Glutamatergic neuron (in vitro differentiated cells): ENCODE results near the gene ABCF2. TPM values are rescaled to one million over a fixed set of nuclear protein-coding genes. Genes with fewer than 3 reads are reported as not detected.

Experiments
- DNase-seq: peaks from one replicate; pipeline ENCODE4 v3.0.0; 2022
- H3K27ac Mint-ChIP-seq: one replicate; pipeline ENCODE4 v1.8.0; 2020; ENCODE audit warnings: mild to moderate bottlenecking, mixed read lengths, inconsistent platforms; ENCODE audit not compliant: unreplicated experiment
- H3K27me3 Mint-ChIP-seq: one replicate; pipeline ENCODE4 v1.8.0; 2020; ENCODE audit warnings: mild to moderate bottlenecking, moderate library complexity, mixed read lengths, inconsistent platforms; ENCODE audit not compliant: unreplicated experiment
- H3K36me3 Mint-ChIP-seq: one replicate; pipeline ENCODE4 v1.8.0; 2020; ENCODE audit warnings: mild to moderate bottlenecking, mixed read lengths, inconsistent platforms; ENCODE audit not compliant: unreplicated experiment
- H3K4me1 Mint-ChIP-seq: one replicate; pipeline ENCODE4 v1.8.0; 2020; ENCODE audit warnings: mild to moderate bottlenecking, low read depth, mixed read lengths, inconsistent platforms; ENCODE audit not compliant: unreplicated experiment
- H3K4me3 Mint-ChIP-seq: one replicate; pipeline ENCODE4 v1.8.0; 2020; ENCODE audit warnings: mild to moderate bottlenecking, mixed read lengths, inconsistent platforms; ENCODE audit not compliant: unreplicated experiment
- H3K9me3 Mint-ChIP-seq: one replicate; pipeline ENCODE4 v1.8.0; 2020; ENCODE audit warnings: mild to moderate bottlenecking, moderate library complexity, mixed read lengths, inconsistent platforms; ENCODE audit not compliant: unreplicated experiment
- total RNA-seq: library from RNA; stranded (reverse); fragmentation: NEBNext Ultra II Directional; extraction: Animal tissue kit (Norgen Biotek cat#: 25700); gene quantifications from one replicate; pipeline ENCODE4 v1.2.1, GENCODE V29; 2021; ENCODE audit not compliant: unreplicated experiment
- TF ChIP-seq, protein P1 (sequence below): fragments of 200-600 bp; sonication (generic); IDR thresholded peaks from one replicate; pipeline ENCODE4 v1.5.0; 2021; ENCODE audit not compliant: partially characterized antibody, unreplicated experiment

ABCF2 gene
- total RNA-seq, 1 donor from 2014 or later = 39.1 TPM

DNA sequence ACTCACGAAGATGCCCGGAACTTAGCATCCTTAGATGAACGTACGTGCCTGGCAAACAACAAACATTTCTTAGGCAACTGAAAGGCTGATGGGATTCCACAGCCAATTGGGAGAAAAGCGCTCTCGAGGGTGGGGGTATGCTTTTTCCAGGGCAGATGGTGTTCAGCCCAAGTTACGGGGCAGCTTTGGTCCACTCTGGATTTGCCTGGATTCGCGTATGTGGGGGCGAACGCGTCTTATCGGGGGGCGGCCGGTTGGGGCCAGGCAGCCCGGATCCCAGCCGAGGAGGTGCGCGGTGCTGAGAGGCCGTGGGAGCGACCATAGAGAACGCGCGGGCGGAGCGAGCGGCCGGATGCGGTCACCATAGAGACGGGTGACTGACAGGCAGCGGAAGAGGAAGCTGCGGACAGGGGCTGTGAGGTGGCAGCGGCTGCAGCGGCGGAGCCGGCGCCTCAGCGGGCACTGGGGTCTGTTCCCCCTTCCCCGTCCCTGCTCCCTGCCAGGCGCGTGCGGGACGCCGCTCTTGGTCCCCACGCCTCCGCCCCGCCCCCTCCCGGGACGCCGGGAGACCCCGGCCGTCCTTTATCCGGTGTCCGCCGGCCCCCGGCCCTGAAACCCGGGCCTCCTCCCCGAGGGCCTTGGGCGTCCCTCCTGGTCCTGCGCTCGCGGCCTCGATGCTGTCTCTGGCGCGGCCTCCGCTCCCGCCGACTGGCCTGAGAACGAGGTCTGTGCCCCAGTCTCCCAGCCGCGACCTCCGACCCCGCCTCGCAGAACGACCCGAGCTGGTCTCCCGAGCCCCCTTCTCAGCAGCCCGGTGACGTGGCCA lies 5.3 kb upstream of the ABCF2 start, which contains the start of gene CHPF2:
CHPF2 (plus strand) TSS at position 393 of the 826 bp plus-strand sequence. CDS start 1,529 bp downstream, outside the sequence.
- Mint-ChIP-seq H3K4me3 (peak within 1 kb of the TSS; percentile 98), H3K27ac (peak within 1 kb of the TSS; percentile 97), H3K4me1 (peaks cover 16% of the 10 kb centered on the region), H3K27me3 (peaks cover 5% of the 10 kb centered on the region), H3K36me3 (no peaks in the 10 kb centered on the region), H3K9me3 (peaks cover 14% of the 10 kb centered on the region)
- peak; percentile 92 for DNase-seq
- TF ChIP-seq, protein P1, sequence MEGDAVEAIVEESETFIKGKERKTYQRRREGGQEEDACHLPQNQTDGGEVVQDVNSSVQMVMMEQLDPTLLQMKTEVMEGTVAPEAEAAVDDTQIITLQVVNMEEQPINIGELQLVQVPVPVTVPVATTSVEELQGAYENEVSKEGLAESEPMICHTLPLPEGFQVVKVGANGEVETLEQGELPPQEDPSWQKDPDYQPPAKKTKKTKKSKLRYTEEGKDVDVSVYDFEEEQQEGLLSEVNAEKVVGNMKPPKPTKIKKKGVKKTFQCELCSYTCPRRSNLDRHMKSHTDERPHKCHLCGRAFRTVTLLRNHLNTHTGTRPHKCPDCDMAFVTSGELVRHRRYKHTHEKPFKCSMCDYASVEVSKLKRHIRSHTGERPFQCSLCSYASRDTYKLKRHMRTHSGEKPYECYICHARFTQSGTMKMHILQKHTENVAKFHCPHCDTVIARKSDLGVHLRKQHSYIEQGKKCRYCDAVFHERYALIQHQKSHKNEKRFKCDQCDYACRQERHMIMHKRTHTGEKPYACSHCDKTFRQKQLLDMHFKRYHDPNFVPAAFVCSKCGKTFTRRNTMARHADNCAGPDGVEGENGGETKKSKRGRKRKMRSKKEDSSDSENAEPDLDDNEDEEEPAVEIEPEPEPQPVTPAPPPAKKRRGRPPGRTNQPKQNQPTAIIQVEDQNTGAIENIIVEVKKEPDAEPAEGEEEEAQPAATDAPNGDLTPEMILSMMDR = no peak

DNA sequence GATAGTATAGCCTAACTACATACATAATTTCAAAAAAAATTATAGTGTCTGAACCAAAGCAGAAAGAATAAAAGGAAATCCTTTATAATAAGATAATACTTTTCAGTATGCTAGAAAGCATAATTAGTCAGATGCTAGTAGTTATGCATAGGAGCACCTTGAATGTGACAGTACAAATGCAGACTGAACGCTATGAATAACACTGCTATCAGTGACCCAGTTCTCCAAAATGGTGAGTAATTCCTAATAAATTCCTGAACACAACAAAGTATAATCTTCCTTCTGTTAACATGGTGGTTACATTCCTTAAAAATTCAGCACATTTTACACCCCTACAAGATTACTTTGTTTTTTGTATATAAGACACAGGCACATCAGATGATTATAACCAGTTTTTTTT lies 4.1 kb upstream of the ABCF2 start:
- no peaks in the 10 kb centered on the region for H3K36me3 Mint-ChIP-seq
- peaks cover 18% of the 10 kb centered on the region for H3K4me1 Mint-ChIP-seq
- H3K27me3 Mint-ChIP-seq = peaks cover 6% of the 10 kb centered on the region
- H3K27ac Mint-ChIP-seq = no peak overlapping the region
- H3K9me3 Mint-ChIP-seq = peaks cover 12% of the 10 kb centered on the region
- no peak for DNase-seq
- peak overlapping the region; percentile 96 for H3K4me3 Mint-ChIP-seq
- TF ChIP-seq, protein P1 = no peak

DNA sequence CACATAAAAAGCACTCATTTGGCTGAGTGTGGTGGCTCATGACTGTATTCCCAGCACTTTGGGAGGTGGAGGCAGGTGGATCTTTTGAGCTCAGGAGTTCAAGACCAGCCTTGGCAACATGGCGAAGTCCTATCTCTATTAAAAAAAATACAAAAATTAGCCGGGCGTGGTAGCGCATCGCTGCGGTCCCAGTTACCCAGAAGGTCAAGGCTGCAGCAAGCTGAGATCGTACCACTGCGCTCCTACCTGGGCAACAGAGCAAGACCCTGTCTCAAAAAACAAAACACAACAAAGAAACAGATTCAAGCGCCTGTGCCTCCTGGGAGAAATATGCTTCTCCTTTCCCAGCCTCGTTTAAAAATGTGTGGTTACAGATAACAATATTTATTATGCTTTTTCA lies 2.2 kb upstream of the ABCF2 start:
- no peak overlapping the region for H3K4me3 Mint-ChIP-seq
- DNase-seq = no peak
- peaks cover 25% of the 10 kb centered on the region for H3K4me1 Mint-ChIP-seq
- TF ChIP-seq, protein P1 = no peak
- H3K27ac Mint-ChIP-seq = no peak overlapping the region
- peaks cover 9% of the 10 kb centered on the region for H3K27me3 Mint-ChIP-seq
- H3K9me3 Mint-ChIP-seq = peaks cover 16% of the 10 kb centered on the region
- H3K36me3 Mint-ChIP-seq = no peaks in the 10 kb centered on the region

DNA sequence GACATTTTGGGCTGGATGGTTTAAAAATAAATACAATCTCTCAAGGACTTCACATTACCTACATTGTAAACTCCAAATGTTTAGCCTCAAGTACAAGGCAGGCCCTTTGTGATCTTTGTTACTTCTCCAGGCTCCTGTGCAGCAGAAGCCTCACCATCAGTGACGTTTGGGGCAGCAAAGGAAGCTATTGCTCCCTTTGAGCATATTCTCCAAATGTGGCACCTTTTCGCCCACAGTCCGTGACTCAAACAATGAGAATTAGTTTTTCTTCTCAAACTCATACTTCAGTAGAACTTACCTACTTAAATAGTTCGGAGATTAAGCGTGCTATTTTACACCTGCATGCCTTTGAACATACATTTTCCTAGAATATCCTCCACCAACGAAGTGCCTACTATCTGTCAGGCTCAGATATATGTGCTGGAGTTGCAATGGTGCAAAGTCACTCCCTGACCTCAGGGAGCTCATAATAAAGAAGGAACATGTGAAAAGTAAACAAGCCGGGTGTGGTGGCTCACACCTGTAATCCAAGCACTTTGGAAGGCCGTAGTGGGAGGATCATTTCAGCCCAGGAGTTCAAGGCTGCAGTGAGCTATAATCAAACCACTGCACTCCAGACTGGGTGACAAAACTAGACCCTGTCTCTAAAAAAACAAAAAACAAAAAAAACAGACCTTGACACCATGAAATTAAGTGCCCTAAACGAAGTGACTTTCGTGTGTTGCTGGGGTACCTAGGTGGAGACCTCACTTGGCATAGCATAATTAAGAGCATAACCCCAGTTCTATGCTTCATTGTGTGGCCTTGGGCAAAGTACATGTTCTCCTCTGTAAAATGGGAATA lies 1.2 kb upstream of the ABCF2 start:
- peak overlapping the region; percentile 99 for H3K27ac Mint-ChIP-seq
- H3K36me3 Mint-ChIP-seq = no peaks in the 10 kb centered on the region
- H3K4me3 Mint-ChIP-seq = peak overlapping the region; percentile 99
- H3K9me3 Mint-ChIP-seq = peaks cover 14% of the 10 kb centered on the region
- DNase-seq = no peak
- H3K27me3 Mint-ChIP-seq = peaks cover 11% of the 10 kb centered on the region
- H3K4me1 Mint-ChIP-seq = peaks cover 22% of the 10 kb centered on the region
- TF ChIP-seq, protein P1 = no peak

DNA sequence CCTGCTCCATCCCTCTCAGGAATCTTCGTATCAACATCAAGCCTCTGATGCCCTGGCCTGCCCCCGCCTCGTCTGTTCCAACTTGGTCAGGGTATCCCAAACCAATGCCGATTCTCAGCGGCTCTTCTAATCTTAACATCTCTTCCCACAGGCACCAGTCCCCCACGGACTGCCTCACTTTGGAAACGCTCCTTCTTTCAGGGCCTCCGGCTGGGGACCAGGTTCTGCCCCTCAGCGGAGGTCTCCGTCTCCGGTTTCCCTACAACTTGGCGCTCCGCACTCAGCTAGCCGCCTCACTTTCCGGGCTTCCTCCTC lies 488 bp downstream of the ABCF2 start:
- Mint-ChIP-seq H3K27ac (peak overlapping the region; percentile 99), H3K4me1 (peaks cover 16% of the 10 kb centered on the region), H3K27me3 (peaks cover 8% of the 10 kb centered on the region), H3K9me3 (peaks cover 11% of the 10 kb centered on the region), H3K36me3 (no peaks in the 10 kb centered on the region), H3K4me3 (peak overlapping the region; percentile 99)
- TF ChIP-seq, protein P1 = no peak
- DNase-seq = no peak
